Prostate gland (tissue), 2 donors: ENCODE results near the gene INPP5B.

Source experiments
- CTCF ChIP-seq, 4 experiments: fragments of 200-600 bp in 2 of 4; fragments of 450-650 bp in 2 of 4; sonication (generic) in 2 of 4; IDR thresholded peaks; 1 replicate in 3 of 4; 2 replicates in 1 of 4; pipeline ENCODE4 v1.5.1; 2016 to 2019; ENCODE audit warnings: antibody characterized with exemption in 4 of 4, mild to moderate bottlenecking in 2 of 4, moderate library complexity in 2 of 4
- POLR2AphosphoS5 ChIP-seq: sonication (generic); formaldehyde crosslinking; IDR thresholded peaks from one replicate; pipeline ENCODE4 v1.6.1; 2017; ENCODE audit warnings: antibody characterized with exemption

GRCh38 chr1:37951783-37952624 is 5.2 kb upstream of the INPP5B start:
- no peak for TF ChIP-seq CTCF (IDR thresholded peaks at IDR 0.05)
- TF ChIP-seq POLR2AphosphoS5, result no peak
